GM19193 (cell line): Measurements from ENCODE around the gene NUP98.

Experiments
- POLR2A ChIP-seq: IDR thresholded peaks from 4 replicates; pipeline ENCODE4 v1.6.1; 2011; ENCODE audit not compliant: insufficient read depth, insufficient read length; ENCODE audit errors: extremely low read depth

NUP98 gene

DNA sequence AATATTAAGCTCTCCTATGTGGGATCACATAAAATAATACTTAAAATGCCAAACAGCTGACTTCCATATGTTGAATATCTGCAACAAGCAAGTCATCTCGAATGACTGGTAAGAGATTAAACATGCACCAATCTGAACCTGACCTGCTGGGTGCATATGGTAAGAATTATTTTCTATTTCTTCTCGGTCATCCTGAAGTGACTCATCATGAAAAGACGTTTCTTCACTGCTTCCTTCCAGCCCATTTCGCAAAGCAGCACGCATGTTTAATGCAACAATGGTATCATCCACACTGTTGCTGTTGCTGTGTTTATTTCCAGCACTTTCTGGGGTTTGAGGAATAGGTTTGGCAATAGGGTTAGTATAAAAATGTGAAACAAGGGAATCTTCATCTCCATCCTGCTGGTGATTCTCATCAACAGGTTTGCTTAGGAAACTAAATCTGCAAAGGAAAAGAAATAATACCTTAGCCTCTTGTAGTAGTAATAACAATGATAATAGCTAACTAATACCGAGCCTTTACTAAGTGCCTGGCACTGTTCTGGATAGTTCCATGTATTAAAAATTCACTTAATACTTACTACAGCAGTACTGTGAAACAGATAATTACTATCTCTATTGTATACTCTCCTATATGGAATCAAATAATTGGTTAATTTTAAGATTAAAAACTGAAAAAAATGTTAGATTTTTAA, 74.2 kb downstream of the NUP98 start:
- TF ChIP-seq POLR2A = no peak

- TF ChIP-seq POLR2A = no peak
Observed at GRCh38 chr11:3722100-3722499, 75.3 kb downstream of the NUP98 start.

DNA sequence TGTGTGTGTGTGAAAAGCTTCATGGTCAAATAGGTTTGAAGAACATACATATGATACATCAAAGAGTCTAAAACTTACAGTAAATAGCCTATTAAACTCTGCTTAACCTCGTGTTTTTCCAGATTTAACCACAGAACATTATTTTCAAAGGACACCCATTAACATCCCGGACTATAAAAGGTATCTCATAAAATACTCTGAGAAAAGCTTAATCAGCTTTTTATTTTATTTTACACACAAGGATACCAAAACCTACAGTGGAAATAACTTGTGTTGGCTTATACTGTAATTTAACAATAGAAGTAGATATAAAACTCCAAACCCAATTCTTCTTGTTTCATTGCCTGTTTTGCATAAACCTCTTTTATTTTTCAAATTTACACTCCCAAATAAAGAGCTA, 76.4 kb downstream of the NUP98 start:
- no peak for TF ChIP-seq POLR2A

DNA sequence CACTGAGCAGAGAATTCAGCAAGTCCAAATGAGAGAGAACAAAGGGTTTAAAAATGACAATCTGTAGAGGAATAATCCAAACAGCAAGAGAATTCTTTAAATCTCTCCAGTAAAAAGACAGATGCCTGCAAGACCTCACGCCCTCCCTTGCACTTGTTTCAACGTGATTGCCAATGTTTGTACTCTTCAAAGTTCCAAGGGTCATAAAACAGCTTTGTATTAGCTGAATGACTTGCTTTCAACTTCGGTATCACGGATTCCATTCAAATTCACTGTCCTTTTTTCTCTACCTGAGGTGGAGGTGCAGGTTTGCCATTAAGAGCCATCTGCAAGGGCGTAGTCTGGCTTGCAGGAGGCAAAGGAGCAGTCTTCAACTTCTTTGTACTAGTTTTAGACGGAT, 85.1 kb downstream of the NUP98 start:
- no peak for TF ChIP-seq POLR2A

GRCh38 chr11:3710485-3711259, 86.7 kb downstream of the NUP98 start:
- TF ChIP-seq POLR2A = no peak

DNA sequence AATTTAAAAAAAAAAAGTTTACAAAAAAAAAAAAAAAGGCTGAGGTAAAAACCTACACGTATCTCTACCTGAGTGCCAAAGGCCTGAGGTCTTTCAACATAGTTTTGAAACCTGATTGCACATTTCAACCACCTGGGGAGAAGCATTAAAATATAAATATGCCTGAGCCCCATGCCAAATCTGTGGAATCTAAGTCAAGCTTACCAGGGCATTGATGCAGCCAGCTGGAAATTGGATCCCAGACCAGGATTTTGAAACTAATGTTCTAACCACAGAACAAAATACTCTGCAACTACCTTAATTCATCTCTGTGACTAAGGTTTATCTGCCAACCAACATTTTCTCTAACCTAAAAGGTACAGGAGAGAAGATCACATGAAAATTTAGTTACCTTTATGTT, 87.4 kb downstream of the NUP98 start:
- TF ChIP-seq POLR2A = no peak

DNA sequence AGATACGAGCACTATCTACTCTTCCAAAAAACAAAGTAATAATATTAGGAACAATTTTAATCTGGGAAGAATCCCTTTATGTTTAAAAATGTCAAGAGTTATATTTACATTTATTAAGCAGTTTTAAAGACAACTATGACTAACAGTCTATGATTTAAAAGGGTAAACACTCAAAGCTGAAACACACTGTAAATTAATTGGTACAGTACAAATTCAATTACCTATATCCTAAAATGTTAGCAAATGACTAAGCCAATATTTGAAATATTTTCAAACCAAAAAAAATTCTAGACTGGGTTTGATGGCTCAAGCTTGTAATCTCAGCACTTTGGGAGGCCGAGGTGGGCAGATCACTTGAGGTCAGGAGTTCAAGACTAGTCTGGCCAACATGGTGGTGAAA, 90.2 kb downstream of the NUP98 start:
- TF ChIP-seq POLR2A = no peak

- TF ChIP-seq POLR2A = no peak
Observed at GRCh38 chr11:3703383-3703782, 94.0 kb downstream of the NUP98 start.

GRCh38 chr11:3700910-3701309, 96.4 kb downstream of the NUP98 start:
- no peak for TF ChIP-seq POLR2A

DNA sequence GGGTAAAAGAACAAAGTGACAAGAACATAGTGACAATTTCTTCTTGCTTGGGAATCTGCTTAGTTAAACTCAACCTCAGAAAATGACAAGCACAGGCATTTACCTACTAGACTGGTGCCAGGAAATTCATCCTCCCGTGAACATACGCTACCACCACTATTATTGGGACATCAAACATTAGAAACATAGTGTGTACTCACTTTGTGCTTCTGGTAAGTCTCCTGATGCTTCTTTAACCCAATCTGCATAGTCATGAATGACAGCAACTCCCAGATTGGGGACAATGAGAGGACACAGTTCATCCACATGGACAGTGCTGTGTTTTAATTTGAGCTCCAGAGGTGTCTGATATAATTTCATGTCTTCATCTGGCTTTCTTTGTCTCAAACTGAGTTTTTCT, 96.9 kb downstream of the NUP98 start:
- TF ChIP-seq POLR2A = no peak

DNA sequence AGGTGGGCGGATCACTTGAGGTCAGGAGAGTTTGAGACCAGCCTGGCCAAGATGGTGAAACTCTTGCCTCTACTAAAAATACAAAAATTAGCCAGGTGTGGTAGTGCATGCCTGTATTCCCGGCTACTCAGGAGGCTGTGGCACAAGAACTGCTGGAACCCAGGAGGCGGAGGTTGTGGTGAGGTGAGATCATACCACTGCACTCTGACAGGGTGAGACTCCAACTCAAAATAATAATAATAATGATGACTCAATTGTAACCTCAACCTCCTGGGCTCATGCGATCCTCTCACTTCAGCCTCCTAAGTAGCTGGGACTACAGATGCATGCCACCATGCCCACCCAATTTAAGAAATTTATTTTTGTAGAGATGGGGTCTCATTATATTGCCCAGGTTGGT, 110.6 kb downstream of the NUP98 start:
- TF ChIP-seq POLR2A = no peak

DNA sequence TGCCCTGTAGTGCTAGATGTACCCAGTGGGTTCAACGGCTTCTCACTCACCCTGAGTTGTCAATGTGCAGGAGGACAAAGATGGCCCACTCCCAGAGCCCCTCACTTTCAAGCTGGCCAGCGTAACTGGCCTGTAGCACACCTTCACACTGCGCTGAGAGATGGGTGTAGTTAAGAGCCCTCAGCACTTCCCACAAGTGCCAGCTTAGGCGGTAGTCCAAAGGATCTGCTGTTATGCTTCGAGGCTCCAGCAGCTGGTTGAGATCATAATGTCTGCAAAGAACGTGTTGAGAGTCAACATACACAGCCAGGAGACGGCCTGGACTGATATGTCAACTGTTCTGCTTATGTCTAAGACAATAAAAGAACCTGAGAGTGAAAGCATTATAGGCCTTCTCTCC, 111.4 kb downstream of the NUP98 start:
- no peak for TF ChIP-seq POLR2A

- TF ChIP-seq POLR2A = no peak
Observed at GRCh38 chr11:3684819-3685172, 112.6 kb downstream of the NUP98 start.

DNA sequence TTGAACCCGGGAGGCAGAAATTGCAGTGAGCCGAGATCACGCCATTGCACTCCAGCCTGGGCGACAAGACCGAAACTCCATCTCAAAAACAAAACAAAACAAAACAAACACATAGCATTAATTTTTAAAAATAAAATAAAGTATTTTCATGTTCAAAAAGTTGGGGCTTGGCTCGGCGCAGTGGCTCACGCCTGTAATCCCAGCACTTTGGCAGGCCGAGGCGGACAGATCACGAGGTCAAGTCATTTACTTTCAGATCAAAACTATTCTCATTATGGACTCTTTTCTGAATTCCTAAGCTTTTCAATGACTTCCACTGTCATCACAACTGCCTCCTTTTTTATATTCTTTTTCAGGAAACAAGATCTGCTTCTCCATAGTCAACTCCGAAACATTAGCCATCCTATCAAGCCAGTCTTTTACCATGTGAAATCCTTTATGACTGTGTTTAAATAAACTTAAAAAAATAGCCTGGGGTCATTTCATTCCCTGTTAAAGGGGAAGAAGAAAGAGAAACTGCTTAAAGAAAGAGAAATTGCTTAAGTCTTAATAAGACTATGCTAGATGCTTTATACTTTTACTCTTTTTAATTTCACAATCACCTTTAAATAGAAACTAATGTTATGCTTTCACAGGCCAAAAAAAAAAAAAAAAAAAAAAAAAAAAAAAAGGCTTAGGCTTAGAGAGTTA, 113.1 kb downstream of the NUP98 start:
- TF ChIP-seq POLR2A = no peak

DNA sequence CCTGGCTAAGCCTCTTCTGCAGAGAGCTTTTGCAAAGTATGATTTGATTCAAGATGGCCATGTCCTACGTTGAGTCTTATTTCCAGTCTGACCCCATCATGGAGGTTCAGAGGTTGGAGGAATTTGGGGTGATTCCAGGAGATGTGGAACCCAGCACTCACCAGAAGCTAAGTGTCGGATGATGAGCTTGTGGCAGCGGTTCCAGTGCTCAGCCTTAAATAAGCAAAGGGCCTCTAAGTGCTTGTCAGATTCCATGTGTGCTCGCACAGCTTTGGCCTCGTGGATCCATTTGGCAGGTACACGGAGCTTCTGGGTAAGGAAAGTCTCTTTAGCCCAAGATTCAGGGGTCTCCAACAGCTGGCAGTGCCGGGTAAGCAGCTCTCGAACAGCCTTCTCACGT, 114.3 kb downstream of the NUP98 start:
- no peak for TF ChIP-seq POLR2A

DNA sequence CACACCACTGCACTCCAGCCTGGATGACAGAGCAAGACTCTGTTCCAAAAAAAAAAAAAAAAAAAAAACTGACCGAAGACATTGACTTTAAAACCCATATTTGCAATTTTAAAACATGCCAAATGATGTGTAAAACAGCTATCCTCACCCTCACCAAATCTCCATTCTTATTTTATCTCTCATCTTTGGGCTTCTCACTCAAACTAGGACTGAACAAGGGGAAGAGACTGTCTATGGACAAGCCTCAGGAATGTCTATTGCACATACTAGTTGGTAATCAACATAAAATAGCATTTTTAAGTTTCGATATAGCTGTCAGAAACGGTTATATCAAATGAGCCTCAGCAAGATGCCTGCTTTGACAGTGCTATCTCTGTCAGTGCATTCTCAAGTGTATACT, 118.3 kb downstream of the NUP98 start:
- no peak for TF ChIP-seq POLR2A
